ENCODE measurements around the gene MRPS27.

DNA sequence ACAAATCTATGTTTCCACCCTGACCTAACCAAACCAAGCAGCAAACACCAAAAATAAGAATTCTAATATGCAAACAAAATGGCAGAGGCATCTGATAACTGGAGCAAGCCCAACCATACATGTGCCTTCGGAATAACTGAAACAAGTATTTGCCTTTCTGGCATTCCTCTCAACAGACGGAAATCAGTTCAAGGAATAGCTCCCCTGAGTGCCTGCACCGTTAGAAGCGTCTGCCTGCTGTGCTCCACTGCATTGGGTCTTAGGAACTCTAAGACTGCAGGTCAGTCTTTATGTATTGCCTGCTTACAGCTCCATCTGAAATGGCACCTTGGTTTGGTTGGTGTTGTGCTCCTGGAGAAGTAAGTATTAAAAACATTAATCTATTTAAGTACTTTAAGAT lies 98.5 kb downstream of the MRPS27 start:
- no peak for TF ChIP-seq ZNF101 (CRISPR knock-in tag; IDR thresholded peaks at IDR 0.05; ENCODE audit: borderline replicate concordance, low read depth)
- no peak for TF ChIP-seq ZNF589 (CRISPR knock-in tag; conservative IDR thresholded peaks at IDR 0.05)
- TF ChIP-seq, protein P1, sequence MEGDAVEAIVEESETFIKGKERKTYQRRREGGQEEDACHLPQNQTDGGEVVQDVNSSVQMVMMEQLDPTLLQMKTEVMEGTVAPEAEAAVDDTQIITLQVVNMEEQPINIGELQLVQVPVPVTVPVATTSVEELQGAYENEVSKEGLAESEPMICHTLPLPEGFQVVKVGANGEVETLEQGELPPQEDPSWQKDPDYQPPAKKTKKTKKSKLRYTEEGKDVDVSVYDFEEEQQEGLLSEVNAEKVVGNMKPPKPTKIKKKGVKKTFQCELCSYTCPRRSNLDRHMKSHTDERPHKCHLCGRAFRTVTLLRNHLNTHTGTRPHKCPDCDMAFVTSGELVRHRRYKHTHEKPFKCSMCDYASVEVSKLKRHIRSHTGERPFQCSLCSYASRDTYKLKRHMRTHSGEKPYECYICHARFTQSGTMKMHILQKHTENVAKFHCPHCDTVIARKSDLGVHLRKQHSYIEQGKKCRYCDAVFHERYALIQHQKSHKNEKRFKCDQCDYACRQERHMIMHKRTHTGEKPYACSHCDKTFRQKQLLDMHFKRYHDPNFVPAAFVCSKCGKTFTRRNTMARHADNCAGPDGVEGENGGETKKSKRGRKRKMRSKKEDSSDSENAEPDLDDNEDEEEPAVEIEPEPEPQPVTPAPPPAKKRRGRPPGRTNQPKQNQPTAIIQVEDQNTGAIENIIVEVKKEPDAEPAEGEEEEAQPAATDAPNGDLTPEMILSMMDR (CRISPR knock-in tag; IDR thresholded peaks at IDR 0.05), result no peak
- TF ChIP-seq, protein P2, sequence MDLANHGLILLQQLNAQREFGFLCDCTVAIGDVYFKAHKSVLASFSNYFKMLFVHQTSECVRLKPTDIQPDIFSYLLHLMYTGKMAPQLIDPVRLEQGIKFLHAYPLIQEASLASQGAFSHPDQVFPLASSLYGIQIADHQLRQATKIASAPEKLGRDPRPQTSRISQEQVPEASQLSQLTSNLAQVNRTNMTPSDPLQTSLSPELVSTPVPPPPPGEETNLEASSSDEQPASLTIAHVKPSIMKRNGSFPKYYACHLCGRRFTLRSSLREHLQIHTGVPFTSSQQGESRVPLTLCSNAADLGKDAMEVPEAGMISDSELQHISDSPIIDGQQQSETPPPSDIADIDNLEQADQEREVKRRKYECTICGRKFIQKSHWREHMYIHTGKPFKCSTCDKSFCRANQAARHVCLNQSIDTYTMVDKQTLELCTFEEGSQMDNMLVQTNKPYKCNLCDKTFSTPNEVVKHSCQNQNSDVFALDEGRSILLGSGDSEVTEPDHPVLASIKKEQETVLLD (CRISPR knock-in tag; IDR thresholded peaks at IDR 0.05; ENCODE audit: low read depth), result no peak
- TF ChIP-seq GABPA (IDR thresholded peaks at IDR 0.05; ENCODE audit: low read depth, low read length), result no peak
- TF ChIP-seq GABPA (CRISPR knock-in tag; IDR thresholded peaks at IDR 0.05; ENCODE audit: low read depth), result no peak
- no peak for TF ChIP-seq ZNF44 (CRISPR knock-in tag; IDR thresholded peaks at IDR 0.05)
- TF ChIP-seq EP300 (IDR thresholded peaks at IDR 0.05; ENCODE audit: low read depth in 2 of 2, low read length in 2 of 2), result no peak
- TF ChIP-seq EP300 (CRISPR knock-in tag; IDR thresholded peaks at IDR 0.05; ENCODE audit: borderline replicate concordance), result no peak
- TF ChIP-seq, protein P3, sequence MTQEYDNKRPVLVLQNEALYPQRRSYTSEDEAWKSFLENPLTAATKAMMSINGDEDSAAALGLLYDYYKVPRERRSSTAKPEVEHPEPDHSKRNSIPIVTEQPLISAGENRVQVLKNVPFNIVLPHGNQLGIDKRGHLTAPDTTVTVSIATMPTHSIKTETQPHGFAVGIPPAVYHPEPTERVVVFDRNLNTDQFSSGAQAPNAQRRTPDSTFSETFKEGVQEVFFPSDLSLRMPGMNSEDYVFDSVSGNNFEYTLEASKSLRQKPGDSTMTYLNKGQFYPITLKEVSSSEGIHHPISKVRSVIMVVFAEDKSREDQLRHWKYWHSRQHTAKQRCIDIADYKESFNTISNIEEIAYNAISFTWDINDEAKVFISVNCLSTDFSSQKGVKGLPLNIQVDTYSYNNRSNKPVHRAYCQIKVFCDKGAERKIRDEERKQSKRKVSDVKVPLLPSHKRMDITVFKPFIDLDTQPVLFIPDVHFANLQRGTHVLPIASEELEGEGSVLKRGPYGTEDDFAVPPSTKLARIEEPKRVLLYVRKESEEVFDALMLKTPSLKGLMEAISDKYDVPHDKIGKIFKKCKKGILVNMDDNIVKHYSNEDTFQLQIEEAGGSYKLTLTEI (CRISPR knock-in tag; conservative IDR thresholded peaks at IDR 0.05), result no peak
- TF ChIP-seq YY1 (IDR thresholded peaks at IDR 0.05; ENCODE audit: insufficient read depth, insufficient replicate concordance, low read depth, low read length), result no peak
- no peak for TF ChIP-seq KAT7 (CRISPR knock-in tag; IDR thresholded peaks at IDR 0.05; ENCODE audit: borderline replicate concordance)
- TF ChIP-seq POLR2A (IDR thresholded peaks at IDR 0.05; ENCODE audit: insufficient read depth in 1 of 2, low read depth in 2 of 2, low read length in 2 of 2), result no peak
- TF ChIP-seq HNRNPL (IDR thresholded peaks at IDR 0.05; ENCODE audit: low read depth, low read length), result no peak

Measured in HepG2 (cell line).